Measurements from ENCODE around the gene LAMP2. TPM values are rescaled to one million over a fixed set of nuclear protein-coding genes. Genes with fewer than 3 reads are reported as not detected.

The LAMP2 gene
- total and polyA plus RNA-seq, 2 donors from 2014 or later: 91.2 to 145 TPM

DNA sequence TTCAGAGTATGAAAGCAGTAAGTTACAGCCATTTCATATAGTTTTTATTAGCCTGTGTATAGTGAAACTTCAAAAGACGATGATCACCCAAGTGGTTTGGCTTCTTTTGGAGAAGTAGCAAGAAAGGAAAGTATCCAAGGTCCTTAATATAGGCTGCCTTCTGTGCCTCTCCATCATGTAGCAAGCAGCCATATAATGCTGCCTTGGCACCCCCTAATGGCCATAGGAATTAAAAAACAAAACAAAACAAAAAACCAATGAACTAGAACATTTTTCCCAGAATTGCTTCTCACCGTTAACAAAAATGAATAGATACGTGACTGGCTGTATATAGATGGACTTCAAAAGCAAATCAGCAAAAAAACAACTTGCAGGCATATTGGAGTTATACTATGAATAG is 18.9 kb downstream of the LAMP2 start:
- Histone ChIP-seq H3K27ac (ENCODE audit: low read depth in 2 of 2, low read length in 2 of 2) (no peak overlapping the region), H3K4me1 (ENCODE audit: control insufficient read depth in 2 of 3, insufficient read depth in 2 of 3, low read depth in 1 of 3, low read length in 3 of 3) (no peaks in the 10 kb centered on the region), H3K4me3 (ENCODE audit: low read length in 3 of 3) (no peak overlapping the region), H3K9ac (ENCODE audit: low read length in 3 of 3) (no peak overlapping the region), H3K9me3 (ENCODE audit: control insufficient read depth in 2 of 3, insufficient read depth in 1 of 3, low read length in 3 of 3) (no peaks in the 10 kb centered on the region), H3K27me3 (ENCODE audit: control insufficient read depth, insufficient read depth, low read length) (no peaks in the 10 kb centered on the region), H3K36me3 (ENCODE audit: control insufficient read depth in 2 of 3, insufficient read depth in 3 of 3, low read length in 3 of 3) (peaks cover 0 to 12% (median 2%) of the 10 kb centered on the region in 3 donors)
- TF ChIP-seq CTCF (IDR thresholded peaks at IDR 0.05; ENCODE audit: borderline replicate concordance, extremely low read depth, insufficient read depth): no peak
- FAIRE-seq: no peak
- peak in 1 of 5 donors; percentile 14 for DNase-seq
- intact Hi-C loops (cut with DNase I): no loop called here

DNA sequence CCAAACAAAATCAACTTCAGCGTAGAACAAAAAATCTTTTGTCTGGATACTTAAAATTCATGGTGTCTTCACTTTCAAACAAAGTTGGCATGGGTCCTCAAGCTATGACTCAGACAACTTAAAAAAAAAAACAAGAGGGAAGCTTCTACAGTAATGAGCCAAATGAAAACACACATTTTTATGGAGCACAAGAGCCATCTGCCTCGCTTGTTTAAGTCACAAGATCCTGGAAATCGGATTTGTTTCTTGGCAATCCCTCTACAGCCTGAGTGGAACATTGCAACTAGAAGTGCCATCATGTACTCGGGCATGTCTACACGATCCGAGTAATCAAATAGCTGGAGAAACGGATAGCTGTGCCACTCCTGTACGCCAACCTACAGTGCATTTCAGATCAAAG is 22.6 kb downstream of the LAMP2 start:
- no peaks in the 10 kb centered on the region for H3K27me3 ChIP-seq (ENCODE audit: control insufficient read depth, insufficient read depth, low read length)
- no peaks in the 10 kb centered on the region for H3K9me3 ChIP-seq (ENCODE audit: control insufficient read depth in 2 of 3, insufficient read depth in 1 of 3, low read length in 3 of 3)
- H3K4me3 ChIP-seq (ENCODE audit: low read length in 3 of 3): no peak overlapping the region
- no peak overlapping the region for H3K27ac ChIP-seq (ENCODE audit: low read depth in 2 of 2, low read length in 2 of 2)
- no peak overlapping the region for H3K9ac ChIP-seq (ENCODE audit: low read length in 3 of 3)
- DNase-seq: peak in 1 of 5 donors; percentile 64
- H3K4me1 ChIP-seq (ENCODE audit: control insufficient read depth in 2 of 3, insufficient read depth in 2 of 3, low read depth in 1 of 3, low read length in 3 of 3): no peaks in the 10 kb centered on the region
- intact Hi-C loops (cut with DNase I): no loop called here
- H3K36me3 ChIP-seq (ENCODE audit: control insufficient read depth in 2 of 3, insufficient read depth in 3 of 3, low read length in 3 of 3): peaks cover 2 to 18% (median 4%) of the 10 kb centered on the region in 3 donors
- FAIRE-seq: peak; percentile 49
- TF ChIP-seq CTCF (IDR thresholded peaks at IDR 0.05; ENCODE audit: borderline replicate concordance, extremely low read depth, insufficient read depth): no peak

DNA sequence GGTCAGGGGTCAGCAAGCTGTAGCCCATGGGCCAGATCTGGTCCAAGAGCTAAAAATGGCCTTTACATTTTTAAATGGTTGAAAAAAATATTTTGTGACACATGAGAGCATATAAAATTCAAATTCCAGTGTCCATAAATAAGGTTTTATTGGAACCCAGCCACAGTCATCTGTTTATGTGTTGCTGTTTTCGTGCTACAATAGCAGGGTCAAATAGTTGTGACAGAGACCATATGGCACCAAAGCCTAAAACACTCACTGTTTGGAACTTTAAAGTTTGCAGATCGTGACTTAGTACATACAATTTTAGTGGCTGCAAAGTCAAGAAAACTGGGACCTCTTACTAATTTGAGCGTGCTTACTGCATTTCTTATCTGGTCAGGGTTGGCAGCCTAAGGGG is 29.2 kb downstream of the LAMP2 start:
- no peak overlapping the region for H3K27ac ChIP-seq (ENCODE audit: low read depth in 2 of 2, low read length in 2 of 2)
- H3K4me1 ChIP-seq (ENCODE audit: control insufficient read depth in 2 of 3, insufficient read depth in 2 of 3, low read depth in 1 of 3, low read length in 3 of 3): no peaks in the 10 kb centered on the region
- H3K9me3 ChIP-seq (ENCODE audit: control insufficient read depth in 2 of 3, insufficient read depth in 1 of 3, low read length in 3 of 3): no peaks in the 10 kb centered on the region
- intact Hi-C loops (cut with DNase I): no loop called here
- H3K9ac ChIP-seq (ENCODE audit: low read length in 3 of 3): no peak overlapping the region
- peaks cover 0 to 17% (median 5%) of the 10 kb centered on the region in 3 donors for H3K36me3 ChIP-seq (ENCODE audit: control insufficient read depth in 2 of 3, insufficient read depth in 3 of 3, low read length in 3 of 3)
- H3K4me3 ChIP-seq (ENCODE audit: low read length in 3 of 3): no peak overlapping the region
- no peaks in the 10 kb centered on the region for H3K27me3 ChIP-seq (ENCODE audit: control insufficient read depth, insufficient read depth, low read length)
- FAIRE-seq (no peak), DNase-seq (peak in 2 of 5 donors; percentile 33 to 66)
- TF ChIP-seq CTCF (IDR thresholded peaks at IDR 0.05; ENCODE audit: borderline replicate concordance, extremely low read depth, insufficient read depth): no peak

All from kidney (tissue), 14 donors.